Measurements from ENCODE around the gene ATP5F1C.

GRCh38 chr10:7829289-7829834 lies 41.4 kb downstream of the ATP5F1C start:
- TF ChIP-seq POLR2A (IDR thresholded peaks at IDR 0.05; ENCODE audit: low read depth, low read length) (no peak), POLR2AphosphoS5 (IDR thresholded peaks at IDR 0.05; ENCODE audit: low read depth, low read length) (no peak), TAF1 (IDR thresholded peaks at IDR 0.05; ENCODE audit: borderline replicate concordance, low read depth, low read length) (no peak)

All from GM12892 (cell line).